Measurements from ENCODE around the gene DENND4A.
"Not testable (repeated sequence)": the region's sequence is repeated elsewhere in the genome, so short reads cannot be mapped to it uniquely, and the experiment has no call there.

Gene DENND4A

GRCh38 chr15:65819563-65819960 is 27.5 kb upstream of the DENND4A start (continued):
- TF ChIP-seq TSHZ2 (CRISPR knock-in tag; IDR thresholded peaks at IDR 0.05) = no peak

GRCh38 chr15:65818927-65819562 is 27.0 kb upstream of the DENND4A start:
- ATAC-seq = no peak
- TF ChIP-seq CSDC2 (CRISPR knock-in tag; IDR thresholded peaks at IDR 0.05) = no peak

- ATAC-seq = no peak
- no peak for TF ChIP-seq TSHZ2 (CRISPR knock-in tag; IDR thresholded peaks at IDR 0.05)
Measured at GRCh38 chr15:65816441-65816840, 24.3 kb upstream of the DENND4A start.

- ATAC-seq = not testable (repeated sequence)
Measured at GRCh38 chr15:65816008-65816407, 23.9 kb upstream of the DENND4A start.

- ATAC-seq = not testable (repeated sequence)
Measured at GRCh38 chr15:65814271-65814670, 22.2 kb upstream of the DENND4A start.

- TF ChIP-seq TOX (CRISPR knock-in tag; IDR thresholded peaks at IDR 0.05; ENCODE audit: borderline replicate concordance) (no peak), ISL1 (CRISPR knock-in tag; IDR thresholded peaks at IDR 0.05) (no peak), ARNTL (CRISPR knock-in tag; IDR thresholded peaks at IDR 0.05; ENCODE audit: borderline replicate concordance, low read depth) (no peak)
- no peak for ATAC-seq
Measured at GRCh38 chr15:65812916-65813315, 20.8 kb upstream of the DENND4A start.

- no peak for TF ChIP-seq ZFP3 (CRISPR knock-in tag; IDR thresholded peaks at IDR 0.05)
- no peak for TF ChIP-seq CSDC2 (CRISPR knock-in tag; IDR thresholded peaks at IDR 0.05)
- no peak for TF ChIP-seq TCF4 (CRISPR knock-in tag; IDR thresholded peaks at IDR 0.05; ENCODE audit: borderline replicate concordance)
- no peak for TF ChIP-seq BACH2 (CRISPR knock-in tag; IDR thresholded peaks at IDR 0.05; ENCODE audit: borderline replicate concordance)
- no peak for TF ChIP-seq SNAI2 (CRISPR knock-in tag; IDR thresholded peaks at IDR 0.05)
- TF ChIP-seq OSR1 (CRISPR knock-in tag; IDR thresholded peaks at IDR 0.05) = no peak
- no peak for TF ChIP-seq GLIS3 (CRISPR knock-in tag; IDR thresholded peaks at IDR 0.05)
- TF ChIP-seq ZNF565 (CRISPR knock-in tag; conservative IDR thresholded peaks at IDR 0.05; ENCODE audit: low read depth) = no peak
- no peak for TF ChIP-seq CSRNP3 (CRISPR knock-in tag; IDR thresholded peaks at IDR 0.05)
- no peak for TF ChIP-seq POU6F1 (CRISPR knock-in tag; IDR thresholded peaks at IDR 0.05; ENCODE audit: borderline replicate concordance, low read depth)
- TF ChIP-seq ZFP30 (CRISPR knock-in tag; IDR thresholded peaks at IDR 0.05) = no peak
Measured at GRCh38 chr15:65812467-65812866, 20.4 kb upstream of the DENND4A start.

More at GRCh38 chr15:65812467-65812866, 20.4 kb upstream of the DENND4A start:
- ATAC-seq = no peak

Measured in SK-N-SH treated with all-trans-retinoic acid at 6 μM for 48 hours (cell line).